NT2/D1 (cell line): ENCODE results near the gene GAB4.

Experiments used
- YY1 ChIP-seq: IDR thresholded peaks from 2 replicates; pipeline ENCODE4 v1.6.1; 2011; ENCODE audit not compliant: insufficient read length, insufficient read depth
- ZNF274 ChIP-seq: IDR thresholded peaks from 2 replicates; pipeline ENCODE4 v1.6.1; 2011; ENCODE audit warnings: mild to moderate bottlenecking, low read depth, low read length

GRCh38 chr22:17013396-17014100 is 5.5 kb upstream of the GAB4 start:
- TF ChIP-seq ZNF274 (no peak), YY1 (no peak)
